NCI-H2196 (cell line): ENCODE measurements around the gene MUCL3.
"Not testable (repeated sequence)": the region's sequence is repeated elsewhere in the genome, so short reads cannot be mapped to it uniquely, and the experiment has no call there.

ENCODE experiments used
- DNase-seq: peaks from one replicate; lab custom pipeline; 2025; ENCODE audit not compliant: unreplicated experiment; lab: John Stamatoyannopoulos, UW

Gene MUCL3

GRCh38 chr6:30937265-30937664 is 3.5 kb upstream of the MUCL3 start:
- no peak for DNase-seq

- no peak for DNase-seq
These were observed 2.0 kb upstream of the MUCL3 start for GRCh38 chr6:30938730-30939129.

DNA sequence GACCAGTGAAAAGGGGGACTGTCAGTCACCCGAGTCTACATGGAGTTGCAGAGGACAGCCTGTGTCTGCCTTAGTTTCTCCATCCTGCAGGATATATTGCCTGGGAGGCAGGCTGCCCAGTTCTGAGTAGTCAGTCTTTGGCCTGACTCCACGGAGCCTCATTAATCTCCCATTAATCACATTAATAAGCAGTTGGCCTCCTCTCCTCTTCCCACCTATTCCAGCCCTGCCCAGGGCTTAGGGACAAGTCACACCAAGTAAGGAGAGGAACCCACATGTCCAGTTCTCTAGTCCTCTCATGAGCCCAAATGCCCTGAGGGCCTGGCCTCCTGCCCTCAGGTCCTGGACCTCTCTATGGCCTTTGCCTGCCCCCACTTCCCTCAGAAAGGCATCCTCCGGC is 1.3 kb upstream of the MUCL3 start:
- DNase-seq: no peak

DNA sequence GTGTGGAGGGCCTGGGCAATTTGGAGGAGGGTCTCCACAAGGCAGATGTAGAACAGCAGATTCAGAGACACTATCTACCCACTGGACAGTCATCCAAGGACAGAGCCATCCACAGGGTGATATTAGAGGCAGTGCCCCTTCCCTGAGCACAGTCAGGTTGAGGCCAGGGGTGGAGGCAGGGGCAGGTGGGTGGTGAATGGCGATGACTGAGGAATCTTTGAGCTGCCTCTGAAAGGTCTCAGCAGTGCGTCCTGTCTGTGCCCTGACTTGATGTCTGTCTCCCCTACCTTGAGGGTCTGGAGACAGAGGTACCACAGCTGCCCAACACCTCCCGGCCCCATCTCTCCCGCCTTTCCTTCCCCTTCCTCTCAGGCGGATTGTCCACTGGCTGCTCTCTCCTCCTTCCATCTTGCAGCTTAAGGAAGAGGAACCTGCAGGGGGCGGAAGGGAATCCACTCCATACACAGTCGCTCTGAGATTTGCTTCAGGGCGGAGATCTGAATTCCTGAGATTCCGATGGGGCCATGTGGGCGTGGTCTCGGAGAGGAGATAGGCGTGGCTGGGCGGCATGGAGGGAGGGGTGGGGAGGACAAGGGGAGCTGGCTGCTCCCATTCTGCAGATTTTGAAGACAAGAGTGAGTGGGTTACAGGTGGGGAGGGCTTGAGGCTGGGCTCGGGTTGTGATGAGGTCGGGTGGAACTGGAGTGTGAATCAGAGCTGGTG is 1.7 kb downstream of the MUCL3 start:
- peak; percentile 9 for DNase-seq

- no peak for DNase-seq
These were observed 3.3 kb downstream of the MUCL3 start for GRCh38 chr6:30944051-30944450.

DNA sequence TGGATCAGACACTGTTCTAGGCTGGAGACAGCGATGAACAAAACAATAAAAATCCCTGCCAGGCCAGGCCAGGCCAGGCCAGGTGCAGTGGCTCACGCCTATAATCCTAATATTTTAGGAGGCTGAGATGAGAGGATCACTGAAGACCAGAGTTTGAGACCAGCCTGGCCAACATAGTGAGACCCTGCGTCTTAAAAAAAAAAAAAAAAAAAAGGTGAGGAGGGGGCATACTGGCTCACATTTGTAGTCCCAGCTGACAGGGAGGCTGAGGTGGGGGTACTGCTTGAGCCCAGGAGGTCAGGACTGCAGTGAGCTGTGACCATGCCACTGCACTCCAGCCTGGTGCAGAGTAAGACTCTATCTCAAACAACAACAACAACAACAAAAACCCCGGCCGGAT is 4.5 kb downstream of the MUCL3 start:
- no peak for DNase-seq

DNA sequence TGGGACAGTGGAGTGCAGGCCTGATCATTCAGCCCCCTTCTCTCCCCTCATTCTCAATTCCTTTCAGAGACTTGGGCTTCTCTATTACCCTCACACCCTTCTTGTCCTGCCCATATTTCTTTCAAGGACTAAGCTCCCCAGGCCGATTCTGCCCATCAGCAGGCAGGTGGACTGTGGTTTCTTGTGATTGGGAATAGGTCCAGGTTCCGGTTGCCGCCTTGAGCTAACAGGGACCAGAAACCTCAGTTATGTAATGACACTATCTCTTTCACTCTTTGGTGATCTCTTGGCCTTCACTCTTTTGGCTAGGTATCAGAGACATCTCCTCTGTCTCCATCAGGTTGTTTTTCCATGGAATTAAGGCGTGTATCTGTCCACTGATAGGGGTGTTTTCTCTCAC is 6.5 kb downstream of the MUCL3 start:
- no peak for DNase-seq

DNA sequence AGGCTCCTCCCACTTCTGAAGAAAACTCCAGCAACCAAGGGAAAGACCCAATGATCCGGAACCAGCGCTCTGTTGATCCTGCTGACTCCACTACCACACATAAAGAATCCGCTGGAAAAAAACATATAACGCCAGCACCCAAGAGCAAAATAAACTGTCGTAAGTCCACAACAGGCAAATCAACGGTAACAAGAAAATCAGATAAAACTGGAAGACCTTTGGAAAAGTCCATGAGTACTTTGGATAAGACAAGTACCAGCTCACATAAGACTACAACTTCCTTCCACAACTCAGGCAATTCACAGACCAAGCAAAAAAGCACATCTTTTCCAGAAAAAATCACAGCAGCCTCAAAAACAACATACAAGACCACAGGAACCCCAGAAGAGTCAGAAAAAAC is 8.0 kb downstream of the MUCL3 start:
- DNase-seq: no peak

DNA sequence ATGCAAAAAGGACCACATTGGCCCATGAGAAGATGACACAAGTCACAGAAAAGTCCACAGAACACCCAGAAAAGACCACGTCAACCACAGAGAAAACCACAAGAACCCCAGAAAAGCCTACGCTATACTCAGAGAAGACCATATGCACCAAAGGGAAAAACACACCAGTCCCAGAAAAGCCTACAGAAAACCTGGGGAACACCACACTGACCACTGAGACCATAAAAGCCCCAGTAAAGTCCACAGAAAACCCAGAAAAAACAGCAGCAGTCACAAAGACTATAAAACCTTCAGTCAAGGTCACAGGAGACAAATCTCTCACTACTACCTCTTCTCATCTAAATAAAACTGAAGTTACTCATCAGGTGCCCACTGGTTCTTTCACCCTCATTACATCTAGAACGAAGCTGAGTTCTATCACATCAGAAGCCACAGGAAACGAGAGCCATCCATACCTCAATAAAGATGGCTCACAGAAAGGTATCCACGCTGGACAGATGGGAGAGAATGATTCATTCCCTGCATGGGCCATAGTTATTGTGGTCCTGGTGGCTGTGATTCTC is 11.2 kb downstream of the MUCL3 start:
- DNase-seq: no peak

- DNase-seq: no peak
These were observed 14.0 kb downstream of the MUCL3 start for GRCh38 chr6:30954631-30955366.

DNA sequence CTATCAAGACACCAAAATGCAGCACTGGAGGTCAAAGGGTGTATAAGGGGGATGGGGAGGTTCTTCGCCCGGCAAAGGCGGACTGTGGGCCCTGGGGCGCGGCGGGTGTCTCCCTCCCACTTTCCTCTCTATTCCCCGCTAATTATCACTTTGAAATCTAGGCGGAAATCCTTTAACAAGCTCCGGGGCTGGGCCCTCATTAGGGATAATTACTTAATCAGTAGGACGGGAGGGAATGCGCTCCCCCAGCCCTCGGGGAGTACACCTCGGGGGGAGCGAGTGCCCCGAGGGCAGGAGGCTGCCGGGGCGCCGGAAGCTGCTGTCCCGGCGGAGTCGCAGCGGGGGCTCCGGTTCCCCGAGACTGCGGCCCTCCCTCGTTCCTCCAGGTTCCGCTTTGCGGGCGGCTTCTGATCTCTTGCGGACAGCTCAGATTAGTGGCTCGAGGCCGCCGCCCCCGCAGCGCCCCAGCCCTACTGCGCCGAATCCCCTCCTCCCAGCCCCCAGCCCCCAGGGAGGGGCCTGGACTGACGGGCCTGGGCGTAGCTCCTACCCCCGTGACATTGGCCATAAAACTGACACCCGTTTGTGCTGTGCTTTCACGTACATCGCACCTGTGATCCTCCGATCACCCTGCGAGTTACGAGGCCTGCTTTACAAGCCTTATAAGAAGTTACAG is 14.7 kb downstream of the MUCL3 start:
- no peak for DNase-seq

GRCh38 chr6:30957716-30958115 is 16.9 kb downstream of the MUCL3 start:
- no peak for DNase-seq

DNA sequence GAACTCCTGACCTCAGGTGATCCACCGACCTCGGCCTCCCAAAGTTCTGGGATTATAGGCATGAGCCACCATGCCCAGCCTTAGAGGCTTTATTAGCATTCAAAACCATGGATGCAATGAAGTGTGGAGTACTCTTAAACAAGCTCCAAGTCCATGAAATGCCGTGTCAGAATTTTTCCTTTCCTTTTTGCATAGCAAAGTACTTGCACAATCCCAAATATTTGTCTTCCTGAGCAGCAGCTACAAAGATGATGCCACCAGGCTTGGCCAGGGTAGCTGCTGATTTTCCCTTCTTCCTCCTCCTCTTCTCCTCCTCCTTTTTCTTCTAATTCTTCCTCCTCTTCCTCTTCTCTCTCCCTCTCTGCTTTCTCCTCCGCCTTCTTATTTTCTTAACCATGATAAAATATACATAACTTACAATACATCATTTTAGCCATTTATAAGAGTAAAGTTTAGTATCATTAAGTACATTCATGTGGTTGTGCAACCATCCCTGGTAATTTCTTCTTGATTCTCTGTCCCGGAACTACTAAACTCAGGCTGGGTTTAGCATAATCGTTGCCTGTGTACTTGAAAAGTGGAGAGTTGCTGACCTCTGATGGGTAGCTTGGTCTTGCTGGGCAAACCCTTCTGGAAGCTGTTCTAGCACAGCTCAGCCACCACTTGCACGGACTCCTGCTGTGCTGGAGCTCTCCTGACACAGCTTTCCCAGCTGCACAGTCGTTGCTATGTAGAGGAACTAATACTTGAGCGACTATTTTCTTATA is 20.3 kb downstream of the MUCL3 start:
- no peak for DNase-seq

DNA sequence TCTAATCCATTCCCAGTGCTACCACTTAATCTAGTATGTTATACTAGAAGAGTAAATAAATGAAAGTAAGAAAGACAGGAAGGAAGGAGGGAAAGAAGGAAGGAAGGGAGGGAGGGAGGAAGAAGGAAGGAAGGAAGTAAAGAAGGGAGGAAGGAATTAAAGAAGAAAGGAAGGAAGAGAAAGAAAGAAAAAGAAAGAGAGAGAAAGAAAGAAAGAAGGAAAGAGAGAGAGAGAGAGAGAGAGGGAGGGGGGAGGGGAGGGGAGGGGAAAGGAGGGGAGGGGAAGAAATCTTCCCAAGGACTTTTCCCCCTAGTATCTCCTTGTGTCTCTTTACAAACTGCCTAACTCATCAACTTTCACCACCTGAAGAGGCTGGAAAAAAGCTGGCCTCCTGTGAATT is 21.9 kb downstream of the MUCL3 start:
- DNase-seq: no peak

GRCh38 chr6:30963641-30964040 is 22.9 kb downstream of the MUCL3 start:
- no peak for DNase-seq

DNA sequence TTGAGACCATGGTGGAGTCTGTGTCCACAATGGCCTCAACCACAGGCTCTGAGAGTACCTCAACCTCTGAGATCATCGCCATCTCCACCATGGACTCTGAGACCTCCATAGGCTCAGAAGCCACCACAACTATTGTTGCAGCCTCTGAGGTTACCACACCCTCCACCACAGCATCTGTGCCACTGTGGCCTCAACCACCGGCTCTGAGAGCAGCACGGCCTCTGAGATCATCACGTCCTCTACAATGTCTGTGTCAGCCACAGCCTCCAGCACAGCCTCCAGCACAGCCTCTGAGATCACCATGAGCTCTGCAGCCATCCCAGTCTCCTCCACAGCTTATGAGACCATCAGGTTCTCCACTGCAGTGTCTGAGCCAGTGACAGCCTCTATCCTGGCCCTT is 23.3 kb downstream of the MUCL3 start:
- no peak for DNase-seq

DNA sequence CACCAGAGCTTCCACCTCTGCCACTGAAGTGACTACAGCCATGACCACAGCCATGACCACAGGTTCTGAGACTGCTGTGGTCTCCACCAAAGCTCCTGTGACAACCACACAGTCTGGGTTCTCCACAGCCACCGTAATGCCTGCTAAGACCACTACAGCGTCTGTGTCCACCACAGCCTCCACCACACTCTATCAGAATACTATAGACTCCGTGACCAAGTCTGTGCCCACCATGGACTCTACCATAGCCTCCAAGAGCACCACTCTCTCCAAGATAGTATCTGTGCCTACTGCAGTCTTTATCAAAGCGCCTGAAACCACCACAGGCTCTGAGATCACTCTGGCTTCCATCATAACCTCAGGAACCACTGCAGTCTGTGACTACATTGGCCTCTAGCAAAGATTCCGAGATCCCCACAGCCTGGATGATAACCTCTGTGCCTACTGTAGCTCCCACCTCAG is 24.4 kb downstream of the MUCL3 start:
- no peak for DNase-seq

GRCh38 chr6:30966154-30966553 is 25.4 kb downstream of the MUCL3 start:
- no peak for DNase-seq

DNA sequence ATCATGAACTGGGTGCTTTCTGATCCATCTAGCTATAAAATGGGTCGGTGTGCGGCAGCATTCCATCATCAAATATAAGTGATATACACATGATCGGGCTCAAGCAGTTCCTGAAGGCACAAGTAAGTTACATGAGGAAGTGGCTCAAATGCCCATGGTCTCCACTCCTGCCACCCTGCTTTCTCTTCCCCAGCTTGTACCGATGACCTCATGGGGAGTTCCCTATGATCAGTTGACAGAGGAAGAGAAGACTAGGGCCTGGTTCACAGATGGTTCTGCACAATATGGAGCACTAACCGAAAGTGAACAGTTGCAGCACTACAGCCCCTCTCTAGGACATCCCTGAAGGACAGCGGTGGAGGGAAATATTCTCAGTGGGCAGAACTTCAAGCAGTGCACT is 28.4 kb downstream of the MUCL3 start:
- not testable (repeated sequence) for DNase-seq

DNA sequence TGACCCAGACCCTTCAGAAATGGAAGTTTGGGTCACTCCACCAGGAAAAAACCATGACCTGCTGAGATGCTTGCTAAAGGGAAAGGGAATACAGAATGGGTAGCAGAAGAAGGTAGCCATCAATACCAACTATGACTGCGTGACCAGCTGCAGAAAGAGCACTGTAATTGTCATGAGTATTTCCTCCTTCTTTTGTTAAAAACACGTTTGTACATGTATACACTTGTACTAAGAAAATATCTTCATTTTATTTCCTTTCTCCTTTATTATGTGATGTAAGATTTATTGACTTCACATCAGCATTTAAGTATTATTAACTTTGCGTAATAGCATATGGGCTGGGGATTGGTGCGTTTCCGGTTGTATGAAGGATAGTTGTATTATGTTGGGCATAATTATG is 30.2 kb downstream of the MUCL3 start:
- no peak for DNase-seq

- DNase-seq: no peak
These were observed 32.0 kb downstream of the MUCL3 start for GRCh38 chr6:30972816-30973215.
